Measurements from ENCODE around the gene TMEM109. TPM values are rescaled to one million over a fixed set of nuclear protein-coding genes. Genes with fewer than 3 reads are reported as not detected.

TMEM109 gene
- total and polyA plus RNA-seq, 2 of the 4 experiments (the other 2 are of a cell fraction): 15.1 to 69.7 TPM

GRCh38 chr11:60870276-60870675 lies 43.7 kb upstream of the TMEM109 start:
- Histone ChIP-seq H2AK9ac (replicated peaks; ENCODE audit: low read depth, low read length, poor library complexity) (no peak overlapping the region), H3K56ac (ENCODE audit: extremely low read depth, insufficient read depth, low read length) (no peak overlapping the region), H3K23ac (ENCODE audit: low read depth, low read length) (no peak overlapping the region), H2AFZ (replicated peaks; ENCODE audit: low read length, poor library complexity) (no peak overlapping the region), H4K5ac (ENCODE audit: low read depth, low read length) (no peak overlapping the region), H3K9ac (ENCODE audit: low read depth, low read length) (no peak overlapping the region), H2AK5ac (ENCODE audit: low read depth, low read length) (no peak overlapping the region), H3K27ac (ENCODE audit: insufficient read depth, low read length) (no peak overlapping the region), H3K79me1 (ENCODE audit: low read depth in 1 of 2, low read length in 2 of 2) (0 out of 4 replicates have a peak, but pooled peaks cover 0 to 3% of the 10 kb centered on the region in 2 experiments), H3K36me3 (ENCODE audit: control insufficient read depth, insufficient read depth, low read length) (no peaks in the 10 kb centered on the region), H3K9me3 (ENCODE audit: control insufficient read depth, insufficient read depth, low read length) (no peaks in the 10 kb centered on the region), H4K91ac (ENCODE audit: insufficient read depth, low read depth, low read length) (no peak overlapping the region), H4K8ac (ENCODE audit: low read depth in 2 of 2, low read length in 2 of 2) (no peak overlapping the region), H3K4me2 (ENCODE audit: low read depth, low read length) (no peak overlapping the region), H3K4ac (ENCODE audit: low read depth, low read length) (no peak overlapping the region), H3K14ac (replicated peaks; ENCODE audit: low read depth, low read length) (no peak overlapping the region), H2BK5ac (ENCODE audit: low read depth, low read length, poor library complexity, severe bottlenecking) (no peak overlapping the region), H3K9me1 (ENCODE audit: insufficient read depth, low read length) (peaks cover 23% of the 10 kb centered on the region), H2BK120ac (ENCODE audit: low read depth, low read length) (no peak overlapping the region), H2BK15ac (ENCODE audit: low read depth, low read length) (no peak overlapping the region), H3K18ac (ENCODE audit: low read depth, low read length) (no peak overlapping the region), H3K4me1 (ENCODE audit: control insufficient read depth, insufficient read depth, low read length) (peaks cover 22% of the 10 kb centered on the region), H3K4me3 (ENCODE audit: insufficient read depth, low read depth, low read length) (no peak overlapping the region), H2BK20ac (ENCODE audit: low read depth, low read length) (no peak overlapping the region), H3K27me3 (ENCODE audit: control insufficient read depth, insufficient read depth, low read length) (no peaks in the 10 kb centered on the region; the same call in none of the 2 replicates), H4K20me1 (ENCODE audit: insufficient read depth, low read length) (no peaks in the 10 kb centered on the region)
- TF ChIP-seq POLR2A (IDR thresholded peaks at IDR 0.05; ENCODE audit: low read depth, low read length) (no peak), USF2 (IDR thresholded peaks at IDR 0.05; ENCODE audit: low read depth, low read length) (no peak), CHD1 (IDR thresholded peaks at IDR 0.05; ENCODE audit: low read depth, low read length) (no peak), BHLHE40 (IDR thresholded peaks at IDR 0.05; ENCODE audit: low read depth, low read length) (no peak), RAD21 (IDR thresholded peaks at IDR 0.05; ENCODE audit: low read length) (no peak), MAZ (IDR thresholded peaks at IDR 0.05; ENCODE audit: borderline replicate concordance, low read depth, low read length) (no peak), MAFK (IDR thresholded peaks at IDR 0.05; ENCODE audit: low read depth, low read length) (no peak), SMC3 (IDR thresholded peaks at IDR 0.05; ENCODE audit: low read depth, low read length) (no peak), FOS (IDR thresholded peaks at IDR 0.05; ENCODE audit: low read depth, low read length) (no peak), MXI1 (IDR thresholded peaks at IDR 0.05; ENCODE audit: borderline replicate concordance, low read depth, low read length) (no peak), NFE2L2 (IDR thresholded peaks at IDR 0.05; ENCODE audit: low read depth, low read length) (no peak), RCOR1 (IDR thresholded peaks at IDR 0.05; ENCODE audit: insufficient replicate concordance, low read length) (no peak), CTCF (conservative IDR thresholded peaks at IDR 0.05; ENCODE audit: low read depth, low read length) (no peak), RFX5 (IDR thresholded peaks at IDR 0.05; ENCODE audit: low read depth, low read length) (no peak), CEBPB (IDR thresholded peaks at IDR 0.05; ENCODE audit: low read depth, low read length) (no peak)
- TF ChIP-seq, protein P1, sequence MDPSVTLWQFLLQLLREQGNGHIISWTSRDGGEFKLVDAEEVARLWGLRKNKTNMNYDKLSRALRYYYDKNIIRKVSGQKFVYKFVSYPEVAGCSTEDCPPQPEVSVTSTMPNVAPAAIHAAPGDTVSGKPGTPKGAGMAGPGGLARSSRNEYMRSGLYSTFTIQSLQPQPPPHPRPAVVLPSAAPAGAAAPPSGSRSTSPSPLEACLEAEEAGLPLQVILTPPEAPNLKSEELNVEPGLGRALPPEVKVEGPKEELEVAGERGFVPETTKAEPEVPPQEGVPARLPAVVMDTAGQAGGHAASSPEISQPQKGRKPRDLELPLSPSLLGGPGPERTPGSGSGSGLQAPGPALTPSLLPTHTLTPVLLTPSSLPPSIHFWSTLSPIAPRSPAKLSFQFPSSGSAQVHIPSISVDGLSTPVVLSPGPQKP (IDR thresholded peaks at IDR 0.05; ENCODE audit: borderline replicate concordance, low read depth, low read length): no peak
- dilution Hi-C loops (cut with HindIII; ENCODE audit: low sequenced_read_pairs, unreplicated experiment): no loop called here
- intact Hi-C loops (cut with micrococcal nuclease): no loop called here
- ChIA-PET CTCF (interaction anchor here (1.5 kb wide), 1 partner anchor 38 kb away, joined by 5 read pairs; no protein-coding TSS in a partner anchor), POLR2A (ENCODE audit: unreplicated experiment) (no interaction called here)
- in situ Hi-C loops (cut with MboI; ENCODE audit: low sequenced_read_pairs): no loop called here
- ATAC-seq (ENCODE audit: low read depth) (no peak), DNase-seq (no peak)
- WGBS, 2 experiments (ENCODE audit: extremely low coverage in 2 of 2, insufficient read length in 1 of 2): 0% methylated on average over 1 of the region's 3 CpGs; no CpG with 5 or more reads in 1 of the 2 experiments
- no TSS peak for BruUV-seq (replicated peaks)
